ENCODE measurements around the gene THSD4. TPM values are rescaled to one million over a fixed set of nuclear protein-coding genes. Genes with fewer than 3 reads are reported as not detected.

THSD4 gene
- total and polyA plus RNA-seq, 9 of the 15 experiments (the other 6 are each of a cell fraction or from before 2014, with no cell fraction given): 0.04 TPM; not detected in 5

GRCh38 chr15:71093054-71094024 lies 21.9 kb upstream of the THSD4 start:
- Histone ChIP-seq H3K4me1 (replicated peaks in 1 of 2; ENCODE audit: control insufficient read depth in 2 of 2, insufficient read depth in 2 of 2, low read length in 2 of 2) (no peaks in the 10 kb centered on the region), H3K27ac (ENCODE audit: extremely low read depth, low read depth, low read length) (no peak overlapping the region), H2AFZ (ENCODE audit: low read depth, low read length) (no peak overlapping the region), H3K4me3 (no peak overlapping the region), H3K4me2 (ENCODE audit: insufficient read depth, low read length) (no peak overlapping the region), H3K27me3 (ENCODE audit: control insufficient read depth in 2 of 2, insufficient read depth in 2 of 2, low read length in 2 of 2) (no peaks in the 10 kb centered on the region), H3K9me3 (replicated peaks; ENCODE audit: control insufficient read depth, insufficient read depth, low read depth, low read length) (no peaks in the 10 kb centered on the region), H3K79me2 (ENCODE audit: control insufficient read depth, insufficient read depth, low read length) (no peaks in the 10 kb centered on the region), H3K9me1 (ENCODE audit: control insufficient read depth, insufficient read depth, low read length) (no peaks in the 10 kb centered on the region), H4K20me1 (replicated peaks; ENCODE audit: control insufficient read depth, insufficient read depth, low read length) (no peaks in the 10 kb centered on the region), H3K9ac (ENCODE audit: insufficient read depth in 1 of 2, low read depth in 2 of 2, low read length in 2 of 2) (no peak overlapping the region), H3K36me3 (ENCODE audit: control insufficient read depth, insufficient read depth, low read length) (no peaks in the 10 kb centered on the region)
- no TSS peak for BruUV-seq (replicated peaks)
- 0% methylated on average over 8 of the region's 11 CpGs for WGBS (ENCODE audit: insufficient coverage, low coverage, missing lambda C conversion rate)
- in situ Hi-C loops (cut with MboI): no loop called here
- no peak for DNase-seq (ENCODE audit: extremely low read depth in 1 of 4, low spot score in 3 of 4)
- no peak for TF ChIP-seq VEZF1 (CRISPR knock-in tag; IDR thresholded peaks at IDR 0.05)
- no peak for TF ChIP-seq NCOA4 (IDR thresholded peaks at IDR 0.05; ENCODE audit: partially characterized antibody)
- TF ChIP-seq ZNF121 (CRISPR knock-in tag; conservative IDR thresholded peaks at IDR 0.05): no peak
- no peak for TF ChIP-seq ZNF212 (CRISPR knock-in tag; IDR thresholded peaks at IDR 0.05)
- TF ChIP-seq RAD51 (IDR thresholded peaks at IDR 0.05; ENCODE audit: borderline replicate concordance, low read depth): no peak
- TF ChIP-seq AFF4 (CRISPR knock-in tag; IDR thresholded peaks at IDR 0.05): no peak
- no peak for TF ChIP-seq PPARD (CRISPR knock-in tag; IDR thresholded peaks at IDR 0.05)
- ChIA-PET CTCF (ENCODE audit: low intra/inter-chr PET ratio) (no interaction called here), POLR2A (interaction anchor here (0.7 kb wide), 1 partner anchor 31 kb away, joined by 3 read pairs; no protein-coding TSS in a partner anchor)
- ATAC-seq: no peak
- no peak for FAIRE-seq
- intact Hi-C loops (cut with micrococcal nuclease): no loop called here
